ENCODE results near the gene TEAD1.

DNA sequence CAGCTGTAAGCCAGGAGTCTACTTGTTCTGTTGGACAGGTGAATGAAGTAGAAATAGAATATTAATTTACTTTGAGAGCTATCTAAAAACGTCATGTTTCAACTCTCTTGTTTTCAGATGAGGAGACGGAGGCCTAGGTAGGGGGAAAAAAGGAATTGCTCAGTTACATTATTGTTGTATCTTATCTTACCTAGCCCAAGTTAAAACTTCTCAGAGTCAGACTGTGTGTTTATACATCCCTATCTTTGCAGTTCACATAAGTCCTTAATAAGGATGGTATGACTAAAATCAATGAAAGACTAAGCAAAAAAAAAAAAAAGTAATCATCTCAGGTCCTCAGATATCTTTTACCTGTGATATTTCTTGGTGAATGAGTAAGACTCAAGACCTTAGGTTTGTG lies 62.8 kb downstream of the TEAD1 start:
- TF ChIP-seq ZZZ3 (IDR thresholded peaks at IDR 0.05) = no peak
- TF ChIP-seq HNRNPH1 (optimal IDR thresholded peaks at IDR 0.05; ENCODE audit: low read depth, low read length) = no peak
- TF ChIP-seq KLF13 (tag; IDR thresholded peaks at IDR 0.05; ENCODE audit: borderline replicate concordance, low read depth) = no peak
- TF ChIP-seq, protein P1, sequence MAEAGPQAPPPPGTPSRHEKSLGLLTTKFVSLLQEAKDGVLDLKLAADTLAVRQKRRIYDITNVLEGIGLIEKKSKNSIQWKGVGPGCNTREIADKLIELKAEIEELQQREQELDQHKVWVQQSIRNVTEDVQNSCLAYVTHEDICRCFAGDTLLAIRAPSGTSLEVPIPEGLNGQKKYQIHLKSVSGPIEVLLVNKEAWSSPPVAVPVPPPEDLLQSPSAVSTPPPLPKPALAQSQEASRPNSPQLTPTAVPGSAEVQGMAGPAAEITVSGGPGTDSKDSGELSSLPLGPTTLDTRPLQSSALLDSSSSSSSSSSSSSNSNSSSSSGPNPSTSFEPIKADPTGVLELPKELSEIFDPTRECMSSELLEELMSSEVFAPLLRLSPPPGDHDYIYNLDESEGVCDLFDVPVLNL (CRISPR knock-in tag; IDR thresholded peaks at IDR 0.05; ENCODE audit: low read depth) = no peak
- no peak for TF ChIP-seq CREB1 (IDR thresholded peaks at IDR 0.05)
- no peak for TF ChIP-seq CREB1 (CRISPR knock-in tag; IDR thresholded peaks at IDR 0.05)
- TF ChIP-seq NR2F6 (CRISPR knock-in tag; IDR thresholded peaks at IDR 0.05) = no peak
- no peak for TF ChIP-seq RAD21 (CRISPR knock-in tag; conservative IDR thresholded peaks at IDR 0.05 in 1 of 2, IDR thresholded peaks at IDR 0.05 in 1 of 2)
- TF ChIP-seq, protein P2, sequence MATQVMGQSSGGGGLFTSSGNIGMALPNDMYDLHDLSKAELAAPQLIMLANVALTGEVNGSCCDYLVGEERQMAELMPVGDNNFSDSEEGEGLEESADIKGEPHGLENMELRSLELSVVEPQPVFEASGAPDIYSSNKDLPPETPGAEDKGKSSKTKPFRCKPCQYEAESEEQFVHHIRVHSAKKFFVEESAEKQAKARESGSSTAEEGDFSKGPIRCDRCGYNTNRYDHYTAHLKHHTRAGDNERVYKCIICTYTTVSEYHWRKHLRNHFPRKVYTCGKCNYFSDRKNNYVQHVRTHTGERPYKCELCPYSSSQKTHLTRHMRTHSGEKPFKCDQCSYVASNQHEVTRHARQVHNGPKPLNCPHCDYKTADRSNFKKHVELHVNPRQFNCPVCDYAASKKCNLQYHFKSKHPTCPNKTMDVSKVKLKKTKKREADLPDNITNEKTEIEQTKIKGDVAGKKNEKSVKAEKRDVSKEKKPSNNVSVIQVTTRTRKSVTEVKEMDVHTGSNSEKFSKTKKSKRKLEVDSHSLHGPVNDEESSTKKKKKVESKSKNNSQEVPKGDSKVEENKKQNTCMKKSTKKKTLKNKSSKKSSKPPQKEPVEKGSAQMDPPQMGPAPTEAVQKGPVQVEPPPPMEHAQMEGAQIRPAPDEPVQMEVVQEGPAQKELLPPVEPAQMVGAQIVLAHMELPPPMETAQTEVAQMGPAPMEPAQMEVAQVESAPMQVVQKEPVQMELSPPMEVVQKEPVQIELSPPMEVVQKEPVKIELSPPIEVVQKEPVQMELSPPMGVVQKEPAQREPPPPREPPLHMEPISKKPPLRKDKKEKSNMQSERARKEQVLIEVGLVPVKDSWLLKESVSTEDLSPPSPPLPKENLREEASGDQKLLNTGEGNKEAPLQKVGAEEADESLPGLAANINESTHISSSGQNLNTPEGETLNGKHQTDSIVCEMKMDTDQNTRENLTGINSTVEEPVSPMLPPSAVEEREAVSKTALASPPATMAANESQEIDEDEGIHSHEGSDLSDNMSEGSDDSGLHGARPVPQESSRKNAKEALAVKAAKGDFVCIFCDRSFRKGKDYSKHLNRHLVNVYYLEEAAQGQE (IDR thresholded peaks at IDR 0.05; ENCODE audit: borderline replicate concordance) = no peak
- TF ChIP-seq, protein P2 (CRISPR knock-in tag; IDR thresholded peaks at IDR 0.05; ENCODE audit: low read depth) = no peak
- no peak for TF ChIP-seq JUND (IDR thresholded peaks at IDR 0.05; ENCODE audit: borderline replicate concordance, low read depth, low read length)
- no peak for TF ChIP-seq JUND (tag; IDR thresholded peaks at IDR 0.05; ENCODE audit: borderline replicate concordance, low read depth, low read length)
